Transverse colon (tissue), 4 donors: Measurements from ENCODE around the gene BRSK2.

Experiments used
- POLR2AphosphoS5 ChIP-seq, 3 donors: sonication (generic); formaldehyde crosslinking; IDR thresholded peaks; one replicate each; pipeline ENCODE4 v1.6.1; 2016; ENCODE audit warnings: antibody characterized with exemption in 3 of 3
- TF ChIP-seq, protein P1 (sequence below), 5 experiments: fragments of 200-600 bp in 3 of 5; fragments of 450-650 bp in 2 of 5; sonication (generic) in 3 of 5; IDR thresholded peaks; 1 replicate in 2 of 5; 2 replicates in 3 of 5; pipeline ENCODE4 v1.5.1; 2016 to 2017; ENCODE audit warnings: antibody characterized with exemption in 5 of 5, inconsistent platforms in 3 of 5, mild to moderate bottlenecking in 2 of 5, moderate library complexity in 1 of 5

DNA sequence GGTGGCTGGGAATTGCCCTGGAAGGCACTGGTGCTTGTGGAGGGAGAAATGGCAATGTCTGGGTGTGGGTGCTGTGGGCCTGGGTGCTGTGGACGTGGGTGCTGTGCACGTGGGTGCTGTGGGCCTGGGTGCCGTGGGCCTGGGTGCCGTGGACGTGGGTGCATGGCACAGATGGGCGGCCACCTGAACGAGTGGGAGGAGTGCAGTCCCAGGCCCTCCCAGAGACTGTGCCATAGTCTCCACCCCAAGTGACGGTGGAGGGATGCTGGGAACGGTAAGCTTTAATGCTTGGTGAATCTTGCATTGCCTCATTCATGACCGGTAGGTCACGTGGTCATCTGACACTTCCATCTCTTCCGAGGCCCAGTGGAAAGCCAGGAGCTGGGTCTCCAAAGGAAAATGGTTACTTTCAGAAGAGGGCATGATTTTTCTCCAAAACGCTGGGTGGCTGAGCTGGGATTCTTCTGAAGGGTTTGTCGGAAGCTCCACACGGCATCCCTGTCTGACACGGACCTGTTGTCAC lies 28.8 kb upstream of the BRSK2 start:
- TF ChIP-seq, protein P1, sequence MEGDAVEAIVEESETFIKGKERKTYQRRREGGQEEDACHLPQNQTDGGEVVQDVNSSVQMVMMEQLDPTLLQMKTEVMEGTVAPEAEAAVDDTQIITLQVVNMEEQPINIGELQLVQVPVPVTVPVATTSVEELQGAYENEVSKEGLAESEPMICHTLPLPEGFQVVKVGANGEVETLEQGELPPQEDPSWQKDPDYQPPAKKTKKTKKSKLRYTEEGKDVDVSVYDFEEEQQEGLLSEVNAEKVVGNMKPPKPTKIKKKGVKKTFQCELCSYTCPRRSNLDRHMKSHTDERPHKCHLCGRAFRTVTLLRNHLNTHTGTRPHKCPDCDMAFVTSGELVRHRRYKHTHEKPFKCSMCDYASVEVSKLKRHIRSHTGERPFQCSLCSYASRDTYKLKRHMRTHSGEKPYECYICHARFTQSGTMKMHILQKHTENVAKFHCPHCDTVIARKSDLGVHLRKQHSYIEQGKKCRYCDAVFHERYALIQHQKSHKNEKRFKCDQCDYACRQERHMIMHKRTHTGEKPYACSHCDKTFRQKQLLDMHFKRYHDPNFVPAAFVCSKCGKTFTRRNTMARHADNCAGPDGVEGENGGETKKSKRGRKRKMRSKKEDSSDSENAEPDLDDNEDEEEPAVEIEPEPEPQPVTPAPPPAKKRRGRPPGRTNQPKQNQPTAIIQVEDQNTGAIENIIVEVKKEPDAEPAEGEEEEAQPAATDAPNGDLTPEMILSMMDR (IDR thresholded peaks at IDR 0.05) = no peak
- no peak for TF ChIP-seq POLR2AphosphoS5 (IDR thresholded peaks at IDR 0.05)
